Uterus (tissue), 2 donors: ENCODE measurements around the gene PDCL3.

Source experiments
- CTCF ChIP-seq, 4 experiments: fragments of 200-600 bp in 2 of 4; fragments of 450-650 bp in 2 of 4; sonication (generic) in 2 of 4; IDR thresholded peaks; one replicate each; pipeline ENCODE4 v1.5.1; 2016 to 2019; ENCODE audit warnings: antibody characterized with exemption in 4 of 4, mild to moderate bottlenecking in 2 of 4, moderate library complexity in 1 of 4
- POLR2A ChIP-seq, 2 donors: fragments of 450-650 bp; IDR thresholded peaks; one replicate each; pipeline ENCODE4 v1.6.1; 2016; ENCODE audit warnings: antibody characterized with exemption in 2 of 2, mild to moderate bottlenecking in 1 of 2, moderate library complexity in 1 of 2

DNA sequence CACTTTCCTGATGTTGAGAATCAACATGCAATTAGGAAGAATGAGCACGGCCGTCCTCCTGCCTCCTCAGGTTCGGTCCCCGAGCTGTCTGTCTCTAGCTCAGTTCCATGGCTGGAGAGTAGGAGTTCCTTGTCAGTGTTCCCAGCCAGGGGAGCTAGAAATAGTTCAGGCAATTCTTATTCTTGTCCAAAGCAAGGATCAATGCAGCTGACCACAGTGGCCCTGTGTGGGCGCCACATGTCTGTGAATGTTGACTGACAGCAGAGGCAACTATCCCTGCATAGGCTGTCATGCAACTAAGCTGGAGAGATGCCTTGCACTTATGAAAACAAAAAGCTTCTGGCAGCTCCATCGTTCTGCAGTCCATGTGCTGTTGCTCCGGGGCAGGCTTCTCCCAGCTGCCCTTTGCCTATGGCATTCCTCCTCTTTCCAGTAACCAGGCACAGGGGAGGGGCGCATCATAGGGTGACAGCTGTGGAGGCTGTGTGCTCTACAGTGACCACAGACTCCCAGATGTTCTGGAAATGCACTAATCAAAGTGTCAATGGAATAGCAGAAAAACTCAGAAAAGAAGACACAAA is 58.7 kb downstream of the PDCL3 start:
- TF ChIP-seq CTCF (IDR thresholded peaks at IDR 0.05) = no peak
- TF ChIP-seq POLR2A (IDR thresholded peaks at IDR 0.05) = no peak
